ENCODE measurements around the gene SPIB.
A peak's percentile ranks its signal among the peaks of the same experiment; 100 is the strongest.
"Not testable (repeated sequence)": the region's sequence is repeated elsewhere in the genome, so short reads cannot be mapped to it uniquely, and the experiment has no call there.

Gene SPIB

GRCh38 chr19:50418176-50419021 lies at the start of gene SPIB:
SPIB (plus strand) TSS chr19:50418938; CDS start chr19:50418963, 25 bp downstream.
- DNase-seq (ENCODE audit: low read depth) = no peak

DNA sequence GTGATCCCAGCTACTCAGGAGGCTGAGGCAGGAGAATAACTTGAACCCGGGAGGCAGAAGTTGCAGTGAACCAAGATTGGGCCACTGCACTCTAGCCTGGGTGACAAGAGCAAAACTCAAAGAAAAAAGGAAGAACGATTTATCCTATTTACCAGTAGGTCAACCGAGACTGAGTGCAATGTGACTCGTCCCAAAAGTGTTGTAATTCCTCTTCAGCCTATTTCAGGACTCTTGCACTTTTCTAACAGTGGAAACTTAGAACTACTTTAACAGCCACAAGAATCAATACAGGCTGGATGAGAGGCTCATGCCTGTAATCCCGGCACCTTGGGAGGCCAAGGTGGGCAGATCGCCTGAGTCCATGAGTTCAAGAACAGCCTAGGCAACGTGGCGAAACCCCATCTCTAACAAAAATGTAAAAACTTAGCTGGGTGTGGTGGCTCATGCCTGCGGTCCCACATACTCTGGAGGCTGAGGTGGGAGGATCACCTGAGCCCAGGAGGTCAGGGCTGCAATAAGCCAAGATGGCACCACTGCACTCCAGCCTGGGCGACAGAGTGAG lies 46.7 kb upstream of the SPIB start:
- DNase-seq (ENCODE audit: low read depth) = no peak

GRCh38 chr19:50376166-50377050 lies 42.3 kb upstream of the SPIB start, which contains the start of gene NR1H2:
NR1H2 (plus strand) TSS chr19:50376457; CDS start chr19:50377606, 1,149 bp downstream.
- DNase-seq (ENCODE audit: low read depth) = peak; percentile 88

DNA sequence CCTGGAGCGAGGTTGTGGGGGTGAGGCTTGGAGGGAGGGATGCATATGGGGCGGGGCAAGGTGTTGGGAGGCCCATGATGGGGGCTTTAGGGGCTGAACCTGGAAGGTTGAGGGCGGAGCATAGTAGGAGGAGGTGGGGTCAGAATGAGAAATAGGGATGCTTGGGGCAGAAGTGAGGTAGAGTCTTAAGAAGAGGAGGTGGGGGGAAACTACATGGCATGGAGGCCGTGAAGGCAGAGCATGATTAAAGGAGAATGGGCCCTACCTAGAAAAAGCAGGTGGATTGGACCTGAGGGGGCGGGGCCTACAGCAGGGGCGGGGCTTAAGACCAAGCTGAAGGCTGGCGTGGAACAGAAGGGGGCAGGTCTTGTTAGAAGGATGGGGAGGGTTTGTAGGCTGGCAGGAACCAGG lies 41.7 kb upstream of the SPIB start:
- DNase-seq (ENCODE audit: low read depth) = peak; percentile 36

DNA sequence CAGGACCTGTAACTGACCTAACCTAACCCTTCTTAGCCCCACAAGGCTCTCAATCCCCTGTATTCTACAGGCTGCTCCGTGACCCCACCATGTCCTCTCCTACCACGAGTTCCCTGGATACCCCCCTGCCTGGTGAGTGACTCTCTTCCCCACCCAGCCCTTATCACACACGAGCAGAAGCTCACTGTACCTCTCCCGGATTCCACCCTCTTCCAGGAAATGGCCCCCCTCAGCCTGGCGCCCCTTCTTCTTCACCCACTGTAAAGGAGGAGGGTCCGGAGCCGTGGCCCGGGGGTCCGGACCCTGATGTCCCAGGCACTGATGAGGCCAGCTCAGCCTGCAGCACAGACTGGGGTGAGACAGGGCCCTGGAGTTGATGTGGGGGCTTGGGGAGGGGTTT lies 41.2 kb upstream of the SPIB start:
- no peak for DNase-seq (ENCODE audit: low read depth)

DNA sequence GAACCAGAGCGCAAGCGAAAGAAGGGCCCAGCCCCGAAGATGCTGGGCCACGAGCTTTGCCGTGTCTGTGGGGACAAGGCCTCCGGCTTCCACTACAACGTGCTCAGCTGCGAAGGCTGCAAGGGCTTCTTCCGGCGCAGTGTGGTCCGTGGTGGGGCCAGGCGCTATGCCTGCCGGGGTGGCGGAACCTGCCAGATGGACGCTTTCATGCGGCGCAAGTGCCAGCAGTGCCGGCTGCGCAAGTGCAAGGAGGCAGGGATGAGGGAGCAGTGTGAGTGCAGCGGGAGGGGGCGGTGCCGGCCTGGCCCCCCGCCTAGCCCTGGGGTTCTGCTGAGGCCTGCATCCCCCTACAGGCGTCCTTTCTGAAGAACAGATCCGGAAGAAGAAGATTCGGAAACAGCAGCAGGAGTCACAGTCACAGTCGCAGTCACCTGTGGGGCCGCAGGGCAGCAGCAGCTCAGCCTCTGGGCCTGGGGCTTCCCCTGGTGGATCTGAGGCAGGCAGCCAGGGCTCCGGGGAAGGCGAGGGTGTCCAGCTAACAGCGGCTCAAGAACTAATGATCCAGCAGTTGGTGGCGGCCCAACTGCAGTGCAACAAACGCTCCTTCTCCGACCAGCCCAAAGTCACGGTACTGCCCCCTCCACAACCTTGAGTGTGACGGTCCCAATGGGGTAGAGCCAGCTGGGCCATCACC lies 40.4 kb upstream of the SPIB start:
- DNase-seq (ENCODE audit: low read depth) = no peak

GRCh38 chr19:50378863-50379236 lies 39.9 kb upstream of the SPIB start:
- no peak for DNase-seq (ENCODE audit: low read depth)

DNA sequence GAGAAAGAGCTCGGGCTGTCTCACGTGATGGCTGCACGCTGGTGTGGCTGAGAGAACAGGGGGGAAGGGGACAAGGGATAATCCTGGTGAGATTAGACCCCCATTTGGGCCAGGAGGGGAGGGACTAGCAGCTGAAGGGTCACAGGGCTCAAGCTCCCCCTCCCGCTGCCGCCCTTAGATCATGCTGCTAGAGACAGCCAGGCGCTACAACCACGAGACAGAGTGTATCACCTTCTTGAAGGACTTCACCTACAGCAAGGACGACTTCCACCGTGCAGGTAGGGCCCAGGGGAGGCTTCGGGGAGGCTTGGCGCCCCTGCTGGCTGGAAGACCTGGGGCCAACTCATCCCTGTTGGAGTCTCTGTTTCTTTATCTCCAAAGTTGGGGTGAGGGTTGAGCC lies 39.1 kb upstream of the SPIB start:
- DNase-seq (ENCODE audit: low read depth) = no peak

- no peak for DNase-seq (ENCODE audit: low read depth)
These were observed 38.6 kb upstream of the SPIB start for GRCh38 chr19:50380137-50380536.

DNA sequence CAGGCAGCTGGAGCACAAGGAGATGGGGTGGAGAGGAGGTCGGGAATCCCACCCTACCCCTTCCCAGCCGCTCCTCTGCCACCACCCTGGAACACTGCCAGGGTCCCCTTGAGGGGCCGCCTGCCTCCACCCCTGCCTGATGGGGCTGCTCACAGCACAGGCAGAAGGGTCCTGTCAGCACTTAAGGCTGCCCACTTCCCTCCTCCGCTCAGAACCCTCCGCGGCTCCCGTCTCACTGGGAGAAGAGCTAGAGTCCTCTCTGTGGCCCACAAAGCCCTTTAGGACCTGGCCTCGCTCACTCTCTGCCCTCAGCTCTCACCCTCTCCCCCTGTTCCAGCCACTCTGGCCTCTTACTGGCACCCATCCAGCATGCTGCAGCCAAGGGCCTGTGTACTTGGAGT lies 38.0 kb upstream of the SPIB start:
- DNase-seq (ENCODE audit: low read depth) = no peak

- no peak for DNase-seq (ENCODE audit: low read depth)
These were observed 36.6 kb upstream of the SPIB start for GRCh38 chr19:50381881-50382729.

GRCh38 chr19:50383001-50383851 lies 35.5 kb upstream of the SPIB start:
- no peak for DNase-seq (ENCODE audit: low read depth)

DNA sequence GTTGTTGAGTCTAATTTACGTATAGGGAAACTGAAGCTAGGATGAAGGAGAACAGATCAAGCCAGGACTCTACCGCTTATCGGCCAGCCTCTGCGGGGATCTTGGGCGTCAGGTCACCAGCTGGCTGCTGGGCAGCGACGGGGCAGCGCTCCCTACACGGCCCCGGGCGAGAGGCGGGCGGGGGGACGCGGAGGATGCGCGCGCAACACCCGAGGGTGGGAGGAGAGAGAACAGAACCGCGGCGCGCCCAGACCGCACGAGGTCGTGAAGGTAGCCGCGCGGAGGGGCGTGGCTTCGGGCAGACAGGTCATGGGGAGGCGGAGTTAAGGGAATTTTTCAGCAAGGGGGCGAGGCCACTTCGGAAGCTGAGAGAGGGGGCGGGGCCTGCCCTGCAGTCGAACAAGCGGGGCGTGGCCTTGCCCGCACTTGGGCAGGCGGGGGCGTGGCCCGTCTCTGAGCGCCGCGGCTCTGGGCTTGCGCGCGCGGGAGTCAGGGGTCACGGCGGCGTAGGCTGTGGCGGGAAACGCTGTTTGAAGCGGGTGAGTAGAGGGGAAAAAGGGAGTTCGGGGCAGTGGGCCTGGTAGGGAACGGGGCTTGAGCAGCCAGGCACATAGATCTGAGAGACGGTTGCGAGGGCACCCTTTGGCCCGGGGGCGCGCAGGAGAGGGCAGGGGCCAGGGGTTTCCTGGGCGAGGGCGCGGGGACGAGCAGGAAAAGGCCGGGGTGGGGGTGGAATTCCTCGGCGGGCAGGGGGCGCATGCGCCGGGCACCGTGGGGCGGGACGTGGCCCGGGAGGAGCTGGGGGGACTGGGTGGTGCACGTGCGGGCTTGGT lies 34.7 kb upstream of the SPIB start, which contains the start of gene POLD1:
TSS of gene POLD1 (plus strand) at position 496 of the 833 bp plus-strand sequence. CDS start 14,505 bp downstream, outside the sequence.
- DNase-seq (ENCODE audit: low read depth) = peak; percentile 98

DNA sequence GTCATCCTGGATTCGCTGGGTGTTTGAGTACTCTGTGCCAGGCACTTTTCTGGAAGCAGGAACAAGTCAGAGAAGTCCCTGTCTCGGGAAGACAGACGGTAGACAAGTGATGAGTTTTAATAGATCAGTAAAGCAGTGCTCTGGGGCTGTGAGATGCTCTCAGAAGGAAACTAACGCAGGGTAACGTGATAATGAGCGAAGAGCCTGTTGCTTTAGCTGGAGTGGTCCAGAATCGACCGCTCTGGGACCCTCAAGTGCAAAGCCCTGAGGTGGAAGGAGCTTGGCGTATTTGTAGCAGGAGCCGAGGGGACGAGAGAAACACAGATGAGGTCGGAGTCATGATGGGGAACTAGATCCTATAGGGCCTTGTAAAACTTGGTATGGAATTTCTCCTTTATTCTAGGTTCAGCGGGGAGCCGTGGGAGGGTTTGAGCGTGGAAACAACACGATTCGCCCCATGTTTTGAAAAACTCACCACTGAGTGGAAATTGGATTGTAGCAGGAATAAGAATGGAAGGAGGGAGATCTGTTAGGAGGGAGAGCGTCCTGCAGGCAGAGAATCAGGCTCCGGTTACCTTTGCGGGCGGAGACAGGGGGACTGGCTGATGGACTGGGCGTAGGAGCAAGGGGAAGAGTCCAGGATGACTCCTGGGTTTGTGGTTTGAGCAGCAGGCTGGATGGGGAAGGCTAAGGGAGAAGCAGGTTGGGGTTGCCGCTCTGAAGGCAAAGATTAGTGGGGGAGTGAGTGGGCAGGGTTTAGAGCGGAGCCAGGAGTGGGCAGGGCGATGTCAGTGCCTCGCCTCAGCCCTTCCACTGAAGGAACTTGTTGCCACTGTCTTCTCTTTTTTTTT lies 33.8 kb upstream of the SPIB start:
- no peak for DNase-seq (ENCODE audit: low read depth)

GRCh38 chr19:50387176-50387867 lies 31.4 kb upstream of the SPIB start:
- DNase-seq (ENCODE audit: low read depth) = no peak

DNA sequence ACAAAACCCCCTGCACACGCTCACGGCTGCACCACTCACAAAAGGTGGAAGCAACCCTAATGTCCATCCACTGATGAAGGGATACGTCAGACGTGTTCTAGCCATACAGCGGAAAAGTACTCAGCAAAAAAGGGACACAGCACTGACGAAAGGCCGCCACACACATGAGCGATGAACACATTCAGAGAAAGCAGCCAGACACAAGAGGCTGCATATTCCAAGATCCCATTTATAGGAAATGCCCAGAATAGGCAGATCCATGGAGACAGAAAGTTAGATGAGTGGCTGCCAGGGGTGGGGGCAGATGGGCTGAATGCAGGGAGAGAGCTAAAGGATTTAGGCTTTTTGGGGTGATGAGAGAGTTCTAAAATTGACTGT lies 30.9 kb upstream of the SPIB start:
- DNase-seq (ENCODE audit: low read depth) = no peak

- not testable (repeated sequence) for DNase-seq (ENCODE audit: low read depth)
These were observed 28.4 kb upstream of the SPIB start for GRCh38 chr19:50390295-50390694.

Data from T-helper 22 cell (primary cell).